Spleen (tissue), 11 donors: ENCODE measurements around the gene HOXC6. TPM values are rescaled to one million over a fixed set of nuclear protein-coding genes. Genes with fewer than 3 reads are reported as not detected.

Source experiments
- DNase-seq: peaks from one replicate; pipeline ENCODE4 v3.0.0-alpha.2; 2020
- H3K27ac ChIP-seq, 8 donors: fragments of 200-600 bp; sonication (generic) in 7 of 8; 1 replicate in 4 of 8; 2 replicates in 4 of 8; pipeline versions ENCODE4 v1.5.0 to v1.8.0; 2016 to 2021; ENCODE audit warnings: inconsistent platforms in 4 of 8, mild to moderate bottlenecking in 4 of 8, moderate library complexity in 1 of 8
- H3K27me3 ChIP-seq, 7 donors: fragments of 200-600 bp; sonication (generic) in 6 of 7; replicated peaks in 1 of 7; 1 replicate in 4 of 7; 2 replicates in 3 of 7; pipeline versions ENCODE4 v1.5.0 to v1.8.0; 2016 to 2021; ENCODE audit warnings: inconsistent platforms in 3 of 7, mild to moderate bottlenecking in 1 of 7
- H3K36me3 ChIP-seq, 6 donors: fragments of 200-600 bp; sonication (generic) in 5 of 6; 1 replicate in 4 of 6; 2 replicates in 2 of 6; pipeline versions ENCODE4 v1.5.0 to v1.8.0; 2016 to 2021; ENCODE audit warnings: inconsistent platforms in 2 of 6
- H3K4me1 ChIP-seq, 6 donors: fragments of 200-600 bp; sonication (generic) in 5 of 6; 1 replicate in 3 of 6; 2 replicates in 3 of 6; pipeline versions ENCODE4 v1.5.0 to v1.8.0; 2016 to 2021; ENCODE audit warnings: inconsistent platforms in 3 of 6
- H3K4me3 ChIP-seq, 8 donors: fragments of 200-600 bp; sonication (generic) in 7 of 8; 1 replicate in 4 of 8; 2 replicates in 4 of 8; pipeline versions ENCODE4 v1.5.0 to v1.8.0; 2016 to 2021; ENCODE audit warnings: inconsistent platforms in 4 of 8, mild to moderate bottlenecking in 4 of 8, moderate library complexity in 2 of 8
- H3K9me3 ChIP-seq, 8 donors: fragments of 200-600 bp; sonication (generic) in 7 of 8; 1 replicate in 4 of 8; 2 replicates in 4 of 8; pipeline versions ENCODE4 v1.5.0 to v1.8.0; 2016 to 2021; ENCODE audit warnings: inconsistent platforms in 4 of 8
- POLR2A ChIP-seq, 3 donors: fragments of 450-650 bp; IDR thresholded peaks; one replicate each; pipeline ENCODE4 v1.5.1; 2017; ENCODE audit warnings: antibody characterized with exemption in 3 of 3, mild to moderate bottlenecking in 1 of 3
- POLR2AphosphoS5 ChIP-seq, 3 donors: sonication (generic); formaldehyde crosslinking; IDR thresholded peaks; one replicate each; pipeline ENCODE4 v1.5.1; 2017; ENCODE audit warnings: antibody characterized with exemption in 3 of 3
- WGBS, 5 donors: extraction: QIAGEN DNeasy Blood & Tissue Kit in 3 of 5; methylation state at CpG; one replicate each; pipeline versions ENCODE4 v1.1.5 to v1.1.7; 2013 to 2018; 5-methylcytosine and 5-hydroxymethylcytosine counted together
- intact Hi-C: fragments of 100-400 bp; cut with DNase I; formaldehyde crosslinking; loops from one replicate; pipeline ENCODE4 v1.15.0; 2023; ENCODE audit warnings: low total_unique reads
- polyA plus RNA-seq, 3 donors: library from polyadenylated mRNA; stranded (reverse); fragments of 200-250 nt; gene quantifications; one replicate each; pipeline ENCODE4 v1.2.1, GENCODE V29; 2013
- total RNA-seq, 7 donors: library from RNA; depleted of rRNA in 3 of 7; stranded (reverse); fragments of >200 nt in 3 of 7; fragmentation: NEBNext Ultra II Directional in 4 of 7; extraction: Animal tissue kit (Norgen Biotek cat#: 25700) in 4 of 7; gene quantifications; one replicate each; pipeline versions ENCODE4 v1.1.0 to v1.2.1, GENCODE V29; 2016 to 2021
- TF ChIP-seq, protein P1 (sequence below), 11 experiments: fragments of 200-600 bp in 7 of 11; fragments of 450-650 bp in 4 of 11; sonication (generic) in 4 of 11; IDR thresholded peaks in 8 of 11; conservative IDR thresholded peaks in 3 of 11; 1 replicate in 7 of 11; 2 replicates in 4 of 11; pipeline versions ENCODE4 v1.4.0 to v1.8.0; 2016 to 2021; ENCODE audit warnings: antibody characterized with exemption in 11 of 11, inconsistent platforms in 4 of 11, mild to moderate bottlenecking in 1 of 11
- donor health status: healthy with polysubstance abuse.
- donor health status: DM: no; HTN: no; CAD: no; lungs with moderate emphysema.
- donor health status: DM: no; HTN: no; CAD: no.
- donor health status: Bipolar disorder and iron deficiency.
- donor health status: healthy.
- donor health status: DM: no; HTN: no; CAD: no.
- donor health status: DM: yes; HTN: yes; CAD: no.

The HOXC6 gene
- total and polyA plus RNA-seq, 10 donors: 0.11 to 0.52 (median 0.24) TPM; not detected in 4

DNA sequence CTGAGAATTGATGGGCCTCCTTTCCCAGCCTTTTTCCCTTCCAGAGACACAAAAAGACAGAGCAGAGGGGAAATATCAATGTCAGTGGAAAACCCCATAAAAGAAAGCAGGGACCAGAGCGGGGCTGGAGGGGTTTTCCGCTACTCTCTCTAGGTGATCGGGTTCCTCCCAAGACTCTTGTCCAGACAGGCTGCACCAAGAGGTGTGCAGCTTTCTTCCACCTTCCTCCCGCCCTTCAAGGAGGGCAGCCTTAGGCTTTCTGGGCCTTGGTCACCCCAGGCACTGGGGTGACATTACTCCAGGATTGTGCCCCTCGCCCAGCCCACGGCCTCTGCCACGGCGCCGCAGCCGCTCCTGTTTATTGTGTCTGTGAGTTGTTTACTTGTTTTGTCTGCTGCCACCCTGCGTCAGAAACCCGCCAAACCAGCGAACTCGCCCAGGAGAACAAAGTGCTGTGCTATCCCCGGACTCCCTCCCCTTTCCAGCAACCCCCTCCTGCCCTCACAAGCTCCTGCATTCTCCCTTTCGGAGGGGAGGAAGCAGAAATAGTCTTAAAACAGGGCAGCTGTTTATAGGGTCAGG, 6.7 kb upstream of the HOXC6 start:
- peaks cover 4 to 100% (median 78%) of the 10 kb centered on the region in 7 donors for H3K27me3 ChIP-seq
- no peak for DNase-seq
- H3K36me3 ChIP-seq: no peaks in the 10 kb centered on the region
- TF ChIP-seq, protein P1, sequence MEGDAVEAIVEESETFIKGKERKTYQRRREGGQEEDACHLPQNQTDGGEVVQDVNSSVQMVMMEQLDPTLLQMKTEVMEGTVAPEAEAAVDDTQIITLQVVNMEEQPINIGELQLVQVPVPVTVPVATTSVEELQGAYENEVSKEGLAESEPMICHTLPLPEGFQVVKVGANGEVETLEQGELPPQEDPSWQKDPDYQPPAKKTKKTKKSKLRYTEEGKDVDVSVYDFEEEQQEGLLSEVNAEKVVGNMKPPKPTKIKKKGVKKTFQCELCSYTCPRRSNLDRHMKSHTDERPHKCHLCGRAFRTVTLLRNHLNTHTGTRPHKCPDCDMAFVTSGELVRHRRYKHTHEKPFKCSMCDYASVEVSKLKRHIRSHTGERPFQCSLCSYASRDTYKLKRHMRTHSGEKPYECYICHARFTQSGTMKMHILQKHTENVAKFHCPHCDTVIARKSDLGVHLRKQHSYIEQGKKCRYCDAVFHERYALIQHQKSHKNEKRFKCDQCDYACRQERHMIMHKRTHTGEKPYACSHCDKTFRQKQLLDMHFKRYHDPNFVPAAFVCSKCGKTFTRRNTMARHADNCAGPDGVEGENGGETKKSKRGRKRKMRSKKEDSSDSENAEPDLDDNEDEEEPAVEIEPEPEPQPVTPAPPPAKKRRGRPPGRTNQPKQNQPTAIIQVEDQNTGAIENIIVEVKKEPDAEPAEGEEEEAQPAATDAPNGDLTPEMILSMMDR (IDR thresholded peaks at IDR 0.05 in 8 of 11, conservative IDR thresholded peaks at IDR 0.05 in 3 of 11): no peak
- no peak overlapping the region for H3K27ac ChIP-seq
- 25 to 51% (median 33%) methylated on average over 13 to 16 of the region's 16 CpGs for WGBS, 5 donors
- H3K4me3 ChIP-seq: no peak overlapping the region
- H3K9me3 ChIP-seq: no peaks in the 10 kb centered on the region
- intact Hi-C loops: no loop called here
- H3K4me1 ChIP-seq: peaks cover 7 to 41% (median 30%) of the 10 kb centered on the region in 6 donors

DNA sequence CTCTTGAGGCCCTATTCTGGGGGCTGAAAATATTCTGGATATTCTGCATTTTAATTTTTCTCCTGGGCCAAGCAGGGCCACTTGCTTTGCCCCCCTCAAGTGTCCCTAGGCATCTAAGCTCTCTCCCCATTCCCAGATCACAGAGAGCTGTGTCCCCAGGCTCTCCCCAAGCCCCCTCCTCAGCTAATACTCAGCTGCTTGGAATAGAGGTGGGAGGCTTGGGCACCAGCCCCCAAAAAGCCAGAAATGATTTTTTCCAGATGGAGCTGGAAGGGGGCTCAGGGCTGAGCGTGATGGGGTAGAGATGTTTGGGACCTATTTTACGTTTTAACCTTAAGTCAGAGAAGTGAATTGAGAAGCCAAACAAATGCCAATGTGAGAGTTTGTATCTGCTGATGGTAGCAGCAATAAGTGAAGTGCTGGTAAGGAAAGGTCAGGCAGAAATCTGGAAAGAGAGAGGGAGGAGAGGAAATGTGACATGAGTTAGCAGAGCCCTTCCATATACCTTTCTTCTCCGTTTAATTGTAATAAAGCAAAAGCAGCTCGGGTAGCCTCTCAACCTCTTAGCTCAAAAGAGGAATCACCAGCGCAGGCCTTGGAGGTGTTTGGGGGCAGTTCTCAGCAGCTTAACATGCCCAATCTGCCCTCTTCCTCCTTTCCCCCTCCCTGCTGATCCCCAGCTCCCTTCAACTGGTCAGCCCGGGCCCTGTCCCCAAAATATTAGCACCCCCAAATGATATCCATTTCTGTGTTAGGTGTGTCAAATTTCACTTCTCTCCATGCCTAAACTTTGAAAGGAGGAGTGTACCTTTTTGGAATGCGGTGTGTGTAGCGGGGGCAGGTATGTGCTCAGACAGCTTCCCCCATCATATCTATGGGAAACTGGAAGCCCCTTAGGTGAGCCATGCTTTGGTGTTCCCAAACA, 5.0 kb upstream of the HOXC6 start:
- no peak overlapping the region for H3K27ac ChIP-seq
- H3K36me3 ChIP-seq: no peaks in the 10 kb centered on the region
- TF ChIP-seq POLR2A (IDR thresholded peaks at IDR 0.05) (no peak), POLR2AphosphoS5 (IDR thresholded peaks at IDR 0.05) (no peak)
- TF ChIP-seq, protein P1 (IDR thresholded peaks at IDR 0.05 in 8 of 11, conservative IDR thresholded peaks at IDR 0.05 in 3 of 11): no peak
- H3K27me3 ChIP-seq: peaks cover 9 to 100% (median 78%) of the 10 kb centered on the region in 7 donors
- H3K9me3 ChIP-seq: no peaks in the 10 kb centered on the region
- peaks cover 0 to 27% (median 14%) of the 10 kb centered on the region in 6 donors for H3K4me1 ChIP-seq
- 30 to 45% (median 37%) methylated on average over 8 of the region's 8 CpGs for WGBS, 5 donors
- peak; percentile 15 for DNase-seq
- no peak overlapping the region for H3K4me3 ChIP-seq
- intact Hi-C loops: no loop called here

DNA sequence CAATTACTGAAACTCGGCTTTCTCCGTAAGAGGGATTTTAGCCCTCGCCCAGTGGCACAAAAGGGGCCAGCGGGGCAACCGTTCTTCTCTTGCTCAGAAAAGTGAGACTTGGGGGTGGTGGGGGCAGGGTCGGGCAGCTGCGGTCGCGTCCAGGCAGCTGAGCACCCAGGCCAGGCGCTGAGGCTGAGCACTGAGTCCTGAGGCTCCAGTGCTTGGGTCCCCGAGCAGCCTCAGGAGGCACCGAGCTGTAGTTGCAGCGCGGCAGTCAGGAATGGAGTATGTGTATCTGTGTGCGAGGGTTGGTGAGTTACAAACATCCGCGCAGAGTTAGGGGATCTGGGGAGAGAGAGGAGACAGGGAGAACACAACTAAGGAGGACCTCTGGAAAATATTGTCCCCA, 4.1 kb upstream of the HOXC6 start:
- peaks cover 0 to 29% (median 10%) of the 10 kb centered on the region in 6 donors for H3K4me1 ChIP-seq
- peaks cover 16 to 100% (median 80%) of the 10 kb centered on the region in 7 donors for H3K27me3 ChIP-seq
- intact Hi-C loops: no loop called here
- H3K4me3 ChIP-seq: no peak overlapping the region
- TF ChIP-seq POLR2A (IDR thresholded peaks at IDR 0.05) (no peak), POLR2AphosphoS5 (IDR thresholded peaks at IDR 0.05) (no peak)
- TF ChIP-seq, protein P1 (IDR thresholded peaks at IDR 0.05 in 8 of 11, conservative IDR thresholded peaks at IDR 0.05 in 3 of 11): no peak
- no peaks in the 10 kb centered on the region for H3K9me3 ChIP-seq
- H3K27ac ChIP-seq: no peak overlapping the region
- DNase-seq: peak; percentile 51
- no peaks in the 10 kb centered on the region for H3K36me3 ChIP-seq
- WGBS, 5 donors: 24 to 59% (median 40%) methylated on average over 14 to 17 of the region's 17 CpGs
